ENCODE results near the gene VAV2. TPM values are rescaled to one million over a fixed set of nuclear protein-coding genes. Genes with fewer than 3 reads are reported as not detected.
A peak's percentile ranks its signal among the peaks of the same experiment; 100 is the strongest.

The VAV2 gene
- total and polyA plus RNA-seq, 11 donors: 3.3 to 9.9 (median 5.3) TPM

DNA sequence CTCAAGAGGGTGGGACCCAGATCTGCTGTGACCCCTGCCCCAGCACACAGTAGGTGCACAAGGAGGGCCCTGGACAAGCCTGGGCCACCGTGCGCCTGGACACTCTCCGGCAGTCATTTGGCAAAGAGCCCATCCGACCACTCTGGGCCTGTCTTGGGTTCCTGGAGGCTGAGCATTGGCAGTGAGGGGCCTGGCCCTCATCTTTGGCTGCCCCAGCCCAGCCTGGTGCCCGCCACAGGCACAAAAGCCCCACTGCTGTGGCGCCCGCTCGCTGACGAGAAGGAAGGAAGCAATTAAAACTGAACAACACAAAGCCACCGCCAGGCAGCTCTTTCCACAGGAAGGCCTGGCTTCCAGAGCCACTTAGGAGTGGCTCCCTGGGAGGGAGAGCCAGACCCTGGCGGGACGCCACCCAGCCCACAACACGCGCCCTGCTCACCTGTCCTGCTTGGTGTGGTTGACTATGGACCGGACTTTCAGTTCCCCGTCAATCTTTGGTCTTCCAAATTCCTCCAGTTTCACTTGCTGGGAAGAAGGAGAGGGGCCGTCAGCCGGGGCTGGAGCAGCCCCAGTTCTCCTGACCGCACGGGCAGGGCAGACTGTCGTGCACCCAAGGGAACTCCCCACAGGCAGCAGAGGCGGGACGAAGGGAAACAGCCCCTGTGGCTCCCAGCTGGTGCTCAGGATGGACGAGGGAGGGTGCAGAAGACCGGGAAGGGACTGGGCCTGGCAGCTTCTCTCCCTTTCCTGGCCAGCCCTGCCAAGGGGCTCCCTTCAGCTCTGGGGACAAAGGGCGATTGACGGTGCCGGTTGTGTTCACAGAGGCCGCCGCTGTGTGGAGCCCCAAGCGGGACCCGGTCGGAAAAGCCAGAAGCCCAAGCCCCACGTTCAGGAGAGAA, 203.1 kb downstream of the VAV2 start:
- Histone ChIP-seq H3K4me1 (peaks cover 0 to 55% (median 17%) of the 10 kb centered on the region in 12 donors), H3K4me3 (peak overlapping the region in 3 of 12 donors; percentile 3 to 16 (median 10)), H3K27ac (peak overlapping the region in 4 of 12 donors; percentile 7 to 43 (median 8)), H3K27me3 (no peaks in the 10 kb centered on the region), H3K9me3 (no peaks in the 10 kb centered on the region), H3K36me3 (peaks cover 0 to 8% (median 0%) of the 10 kb centered on the region in 9 donors)
- DNase-seq (peak; percentile 49 to 64 (median 52)), ATAC-seq (peak; percentile 8 to 49 (median 24))
- no peak for TF ChIP-seq POLR2A (IDR thresholded peaks at IDR 0.05)
- TF ChIP-seq, protein P1, sequence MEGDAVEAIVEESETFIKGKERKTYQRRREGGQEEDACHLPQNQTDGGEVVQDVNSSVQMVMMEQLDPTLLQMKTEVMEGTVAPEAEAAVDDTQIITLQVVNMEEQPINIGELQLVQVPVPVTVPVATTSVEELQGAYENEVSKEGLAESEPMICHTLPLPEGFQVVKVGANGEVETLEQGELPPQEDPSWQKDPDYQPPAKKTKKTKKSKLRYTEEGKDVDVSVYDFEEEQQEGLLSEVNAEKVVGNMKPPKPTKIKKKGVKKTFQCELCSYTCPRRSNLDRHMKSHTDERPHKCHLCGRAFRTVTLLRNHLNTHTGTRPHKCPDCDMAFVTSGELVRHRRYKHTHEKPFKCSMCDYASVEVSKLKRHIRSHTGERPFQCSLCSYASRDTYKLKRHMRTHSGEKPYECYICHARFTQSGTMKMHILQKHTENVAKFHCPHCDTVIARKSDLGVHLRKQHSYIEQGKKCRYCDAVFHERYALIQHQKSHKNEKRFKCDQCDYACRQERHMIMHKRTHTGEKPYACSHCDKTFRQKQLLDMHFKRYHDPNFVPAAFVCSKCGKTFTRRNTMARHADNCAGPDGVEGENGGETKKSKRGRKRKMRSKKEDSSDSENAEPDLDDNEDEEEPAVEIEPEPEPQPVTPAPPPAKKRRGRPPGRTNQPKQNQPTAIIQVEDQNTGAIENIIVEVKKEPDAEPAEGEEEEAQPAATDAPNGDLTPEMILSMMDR (IDR thresholded peaks at IDR 0.05): no peak
- intact Hi-C loops (cut with DNase I): loop anchor here in 3 of 10 donors (10.0 kb wide), 2 partner anchors 306 to 316 kb away; no protein-coding TSS in a partner anchor
- WGBS, 4 donors: 57 to 62% (median 58%) methylated on average over 15 to 34 of the region's 34 CpGs

- Histone ChIP-seq H3K27me3 (no peaks in the 10 kb centered on the region), H3K4me1 (peaks cover 0 to 51% (median 16%) of the 10 kb centered on the region in 12 donors), H3K9me3 (no peaks in the 10 kb centered on the region), H3K36me3 (peaks cover 0 to 10% (median 0%) of the 10 kb centered on the region in 9 donors), H3K27ac (peak overlapping the region in 1 of 12 donors; percentile 9), H3K4me3 (no peak overlapping the region)
- DNase-seq (peak in 1 of 5 donors; percentile 55), ATAC-seq (no peak)
- WGBS, 4 donors: 82 to 91% (median 86%) methylated on average over 8 to 37 of the region's 37 CpGs
- TF ChIP-seq POLR2A (IDR thresholded peaks at IDR 0.05): no peak
- TF ChIP-seq, protein P1 (IDR thresholded peaks at IDR 0.05): no peak
- intact Hi-C loops (cut with DNase I): loop anchor here in 3 of 10 donors (10.0 kb wide), 2 partner anchors 307 to 317 kb away; no protein-coding TSS in a partner anchor
These were observed 203.9 kb downstream of the VAV2 start for GRCh38 chr9:133788045-133788818.

DNA sequence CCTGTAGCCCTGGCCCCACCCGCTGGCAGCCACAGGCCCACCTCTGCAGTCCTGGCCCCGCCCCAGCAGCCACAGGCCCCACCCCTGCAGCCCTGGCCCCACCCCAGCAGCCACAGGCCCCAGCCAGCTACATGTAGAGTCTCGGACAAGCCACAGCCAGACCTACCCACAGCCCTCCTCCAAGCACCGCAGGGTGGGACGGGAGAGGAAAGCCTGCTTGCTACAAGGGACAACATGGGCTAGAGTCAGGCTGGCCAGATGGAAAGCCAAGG, 204.4 kb downstream of the VAV2 start:
- WGBS, 4 donors: 84 to 92% (median 85%) methylated on average over 2 to 5 of the region's 5 CpGs
- Histone ChIP-seq H3K36me3 (peaks cover 0 to 10% (median 0%) of the 10 kb centered on the region in 9 donors), H3K4me3 (no peak overlapping the region), H3K27me3 (no peaks in the 10 kb centered on the region), H3K4me1 (peaks cover 0 to 45% (median 11%) of the 10 kb centered on the region in 12 donors), H3K27ac (no peak overlapping the region), H3K9me3 (no peaks in the 10 kb centered on the region)
- peak in 1 of 5 donors; percentile 62 for DNase-seq
- intact Hi-C loops (cut with DNase I): loop anchor here in 3 of 10 donors (10.0 kb wide), 2 partner anchors 307 to 317 kb away; no protein-coding TSS in a partner anchor
- peak in 3 of 4 donors; percentile 28 to 36 (median 31) for ATAC-seq
- TF ChIP-seq POLR2A (IDR thresholded peaks at IDR 0.05): no peak
- TF ChIP-seq, protein P1 (IDR thresholded peaks at IDR 0.05): no peak

Data from heart left ventricle (tissue), 16 donors.